A673 (cell line): ENCODE measurements around the gene LAMA4. TPM values are rescaled to one million over a fixed set of nuclear protein-coding genes. Genes with fewer than 3 reads are reported as not detected.

Experiments
- BruUV-seq: library from RNA; stranded (reverse); fragments of 400-500 nt; replicated peaks from 2 replicates; lab custom pipeline; 2021; lab: Mats Ljungman, UMichigan
- CTCF ChIA-PET: fragments of 300-600 bp; sonication (Branson Sonifier 250); formaldehyde crosslinking; loops from one replicate; lab custom pipeline; 2022; ENCODE audit warnings: antibody characterized with exemption; lab: Charles Lee
- POLR2A ChIA-PET: fragments of 300-600 bp; sonication (Branson Sonifier 250); formaldehyde crosslinking; loops from one replicate; lab custom pipeline; 2022; ENCODE audit warnings: antibody characterized with exemption; ENCODE audit not compliant: low non-redundant PET; lab: Charles Lee
- DNase-seq: peaks from one replicate; pipeline ENCODE4 v3.0.0-alpha.2; 2015; ENCODE audit warnings: low spot score
- H3K27ac ChIP-seq: fragments of 200-600 bp; sonication (generic); 2 replicates; pipeline ENCODE4 v1.5.1; 2016; ENCODE audit warnings: mixed run types, low read depth, mild to moderate bottlenecking, mixed read lengths, antibody characterized with exemption, low read length; ENCODE audit not compliant: poor library complexity, severe bottlenecking
- H3K27me3 ChIP-seq: fragments of 200-600 bp; sonication (generic); replicated peaks from 2 replicates; pipeline ENCODE4 v1.6.1; 2017; ENCODE audit warnings: mixed run types, low read depth, mild to moderate bottlenecking, mixed read lengths, antibody characterized with exemption, low read length; ENCODE audit not compliant: insufficient read depth, poor library complexity
- H3K36me3 ChIP-seq: fragments of 200-600 bp; sonication (generic); 2 replicates; pipeline ENCODE4 v1.6.1; 2016; ENCODE audit warnings: mixed run types, mild to moderate bottlenecking, mixed read lengths, antibody characterized with exemption, low read length; ENCODE audit not compliant: insufficient read depth, poor library complexity, severe bottlenecking
- H3K4me1 ChIP-seq: fragments of 200-600 bp; sonication (generic); 2 replicates; pipeline ENCODE4 v1.6.1; 2017; ENCODE audit warnings: mixed run types, mild to moderate bottlenecking, mixed read lengths, antibody characterized with exemption, low read length; ENCODE audit not compliant: insufficient read depth, poor library complexity, severe bottlenecking
- H3K4me3 ChIP-seq: fragments of 200-600 bp; sonication (generic); 2 replicates; pipeline ENCODE4 v1.5.1; 2016; ENCODE audit warnings: low read depth, mixed run types, mild to moderate bottlenecking, mixed read lengths, low read length; ENCODE audit not compliant: poor library complexity, severe bottlenecking
- H3K9me3 ChIP-seq: fragments of 200-600 bp; sonication (generic); 2 replicates; pipeline ENCODE4 v1.6.1; 2016; ENCODE audit warnings: mixed run types, low read depth, mild to moderate bottlenecking, mixed read lengths, antibody characterized with exemption, low read length; ENCODE audit not compliant: poor library complexity, severe bottlenecking
- EZH2 ChIP-seq: fragments of 200-600 bp; sonication (generic); IDR thresholded peaks from 2 replicates; pipeline ENCODE4 v1.6.1; 2017; ENCODE audit warnings: borderline replicate concordance, low read depth, mild to moderate bottlenecking, mixed read lengths, antibody characterized with exemption, low read length; ENCODE audit not compliant: poor library complexity, severe bottlenecking
- intact Hi-C: fragments of 100-400 bp; cut with micrococcal nuclease; formaldehyde crosslinking; loops from one replicate; pipeline ENCODE4 v1.10.0; 2022; ENCODE audit not compliant: unreplicated experiment
- total RNA-seq: library from RNA; stranded (reverse); gene quantifications from 2 replicates; pipeline ENCODE4 v1.2.3, GENCODE V29; 2021
- TF ChIP-seq, protein P1 (sequence below): fragments of 300-800, 200-600 bp; sonication (generic); conservative IDR thresholded peaks from 2 replicates; pipeline ENCODE4 v1.5.1; 2017; ENCODE audit warnings: low read depth, mild to moderate bottlenecking, antibody characterized with exemption, low read length, moderate library complexity, mixed read lengths

The LAMA4 gene
- total RNA-seq, 1 experiment from 2014 or later, result 1.2 TPM

DNA sequence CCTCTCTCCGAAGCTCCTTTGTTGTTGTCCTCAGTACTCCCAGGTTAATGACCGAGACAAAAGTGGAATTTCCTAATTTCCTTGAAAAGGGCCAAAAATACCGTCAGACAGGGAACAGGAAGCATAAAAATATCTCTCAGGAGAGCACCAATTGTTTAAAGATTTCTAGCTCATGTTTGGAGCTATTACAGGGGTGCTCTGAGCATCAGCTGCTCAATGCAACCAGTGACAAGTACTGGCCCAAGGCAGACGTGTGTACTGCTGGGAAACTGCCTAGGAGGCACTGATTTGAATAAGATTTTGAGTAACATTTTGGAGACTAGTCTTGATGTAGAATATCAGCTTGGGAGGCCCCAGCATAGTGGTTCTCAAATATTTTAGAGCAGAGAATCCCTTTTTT is 17.3 kb downstream of the LAMA4 start:
- no TSS peak for BruUV-seq
- H3K36me3 ChIP-seq, result no peaks in the 10 kb centered on the region
- no peak overlapping the region for H3K27ac ChIP-seq
- TF ChIP-seq EZH2, result no peak
- TF ChIP-seq, protein P1, sequence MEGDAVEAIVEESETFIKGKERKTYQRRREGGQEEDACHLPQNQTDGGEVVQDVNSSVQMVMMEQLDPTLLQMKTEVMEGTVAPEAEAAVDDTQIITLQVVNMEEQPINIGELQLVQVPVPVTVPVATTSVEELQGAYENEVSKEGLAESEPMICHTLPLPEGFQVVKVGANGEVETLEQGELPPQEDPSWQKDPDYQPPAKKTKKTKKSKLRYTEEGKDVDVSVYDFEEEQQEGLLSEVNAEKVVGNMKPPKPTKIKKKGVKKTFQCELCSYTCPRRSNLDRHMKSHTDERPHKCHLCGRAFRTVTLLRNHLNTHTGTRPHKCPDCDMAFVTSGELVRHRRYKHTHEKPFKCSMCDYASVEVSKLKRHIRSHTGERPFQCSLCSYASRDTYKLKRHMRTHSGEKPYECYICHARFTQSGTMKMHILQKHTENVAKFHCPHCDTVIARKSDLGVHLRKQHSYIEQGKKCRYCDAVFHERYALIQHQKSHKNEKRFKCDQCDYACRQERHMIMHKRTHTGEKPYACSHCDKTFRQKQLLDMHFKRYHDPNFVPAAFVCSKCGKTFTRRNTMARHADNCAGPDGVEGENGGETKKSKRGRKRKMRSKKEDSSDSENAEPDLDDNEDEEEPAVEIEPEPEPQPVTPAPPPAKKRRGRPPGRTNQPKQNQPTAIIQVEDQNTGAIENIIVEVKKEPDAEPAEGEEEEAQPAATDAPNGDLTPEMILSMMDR, result no peak
- no peak for DNase-seq
- H3K27me3 ChIP-seq, result no peaks in the 10 kb centered on the region
- ChIA-PET CTCF (interaction anchor here (0.9 kb wide), 1 partner anchor 58 kb away, joined by 3 read pairs; no protein-coding TSS in a partner anchor), POLR2A (no interaction called here)
- intact Hi-C loops, result no loop called here
- H3K9me3 ChIP-seq, result no peaks in the 10 kb centered on the region
- H3K4me3 ChIP-seq, result no peak overlapping the region
- no peaks in the 10 kb centered on the region for H3K4me1 ChIP-seq

DNA sequence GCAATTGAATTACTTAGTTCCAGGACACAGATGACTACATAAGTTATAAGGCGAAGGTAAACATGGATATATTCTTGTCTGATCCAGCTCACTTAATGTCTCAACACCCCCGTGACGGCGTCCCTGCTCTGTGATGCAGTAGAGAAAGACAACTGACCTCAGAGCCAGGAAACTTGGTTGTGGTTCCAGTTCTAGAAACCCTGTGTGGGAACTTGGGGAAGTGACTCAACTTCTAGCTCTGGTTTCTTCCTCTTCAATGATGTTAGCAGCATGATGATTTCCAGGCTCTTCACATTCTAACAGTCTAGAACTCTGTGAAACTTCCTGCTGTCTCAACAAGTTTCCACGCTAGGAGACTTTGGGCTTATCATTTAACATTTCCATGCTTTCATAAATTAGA is 18.4 kb downstream of the LAMA4 start:
- no TSS peak for BruUV-seq
- H3K4me3 ChIP-seq, result no peak overlapping the region

DNA sequence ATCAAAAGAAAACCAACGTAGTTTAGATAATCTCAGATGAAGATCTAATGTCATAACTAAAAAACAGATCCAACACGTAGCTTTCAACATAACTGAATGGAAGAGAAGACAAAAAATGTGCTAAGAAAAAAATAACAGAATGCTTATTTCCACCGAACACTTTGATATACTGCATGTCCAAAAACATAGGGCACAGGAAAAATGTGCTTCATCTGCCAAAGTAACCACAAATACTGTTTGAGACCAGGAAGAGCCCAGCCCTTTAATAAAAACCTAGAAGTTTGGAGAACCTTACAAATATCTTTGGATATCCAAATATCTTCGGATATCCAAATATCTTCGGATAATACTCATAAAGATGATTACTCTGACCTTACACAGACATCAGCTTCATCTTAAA is 19.8 kb downstream of the LAMA4 start:
- intact Hi-C loops, result no loop called here
- Histone ChIP-seq H3K4me3 (no peak overlapping the region), H3K27ac (no peak overlapping the region), H3K4me1 (no peaks in the 10 kb centered on the region), H3K36me3 (no peaks in the 10 kb centered on the region), H3K27me3 (no peaks in the 10 kb centered on the region), H3K9me3 (no peaks in the 10 kb centered on the region)
- no peak for TF ChIP-seq EZH2
- TF ChIP-seq, protein P1, result no peak
- DNase-seq, result no peak
- no TSS peak for BruUV-seq
- POLR2A ChIA-PET, result no interaction called here
- CTCF ChIA-PET, result no interaction called here

More for the DNA sequence above, 18.4 kb downstream of the LAMA4 start:
- Histone ChIP-seq H3K27me3 (no peaks in the 10 kb centered on the region), H3K27ac (no peak overlapping the region), H3K4me1 (no peaks in the 10 kb centered on the region), H3K36me3 (no peaks in the 10 kb centered on the region), H3K9me3 (no peaks in the 10 kb centered on the region)
- POLR2A ChIA-PET, result interaction anchor here (0.5 kb wide), 1 partner anchor 28 kb away, joined by 3 read pairs; no protein-coding TSS in a partner anchor
- no peak for DNase-seq
- intact Hi-C loops, result no loop called here
- CTCF ChIA-PET, result interaction anchor here (0.9 kb wide), 1 partner anchor 57 kb away, joined by 3 read pairs; no protein-coding TSS in a partner anchor
- TF ChIP-seq, protein P1, result no peak
- no peak for TF ChIP-seq EZH2
